Thymus (tissue), 11 donors: ENCODE measurements around the gene FMNL1. TPM values are rescaled to one million over a fixed set of nuclear protein-coding genes. Genes with fewer than 3 reads are reported as not detected.

Source experiments
- DNase-seq, 9 donors: peaks; one replicate each; pipeline ENCODE4 v3.0.0-alpha.2; 2013; ENCODE audit warnings: low spot score in 9 of 9, low read depth in 6 of 9, missing footprints in 1 of 9
- H3K27ac ChIP-seq, 2 donors: one replicate each; pipeline ENCODE4 v1.5.1; 2013; ENCODE audit warnings: control low read depth in 1 of 2, low read depth in 1 of 2, low read length in 1 of 2, mild to moderate bottlenecking in 1 of 2, moderate library complexity in 1 of 2
- H3K27me3 ChIP-seq, 2 donors: one replicate each; pipeline ENCODE4 v1.5.1; 2013; ENCODE audit warnings: low read length in 1 of 2; ENCODE audit not compliant: control insufficient read depth in 2 of 2, insufficient read depth in 1 of 2
- H3K36me3 ChIP-seq, 2 donors: one replicate each; pipeline ENCODE4 v1.5.1; 2013; ENCODE audit warnings: low read length in 1 of 2, mild to moderate bottlenecking in 1 of 2, moderate library complexity in 1 of 2; ENCODE audit not compliant: control insufficient read depth in 2 of 2, insufficient read depth in 2 of 2
- H3K4me1 ChIP-seq, 2 donors: one replicate each; pipeline ENCODE4 v1.5.1; 2013; ENCODE audit warnings: low read length in 2 of 2; ENCODE audit not compliant: control insufficient read depth in 2 of 2, insufficient read depth in 2 of 2
- H3K4me3 ChIP-seq, 2 donors: one replicate each; pipeline ENCODE4 v1.5.1; 2013; ENCODE audit warnings: low read length in 2 of 2, control low read depth in 1 of 2, mild to moderate bottlenecking in 1 of 2
- H3K9me3 ChIP-seq, 2 donors: one replicate each; pipeline ENCODE4 v1.5.1; 2013; ENCODE audit warnings: low read length in 1 of 2, mild to moderate bottlenecking in 1 of 2; ENCODE audit not compliant: control insufficient read depth in 2 of 2, insufficient read depth in 1 of 2
- WGBS: extraction: QIAGEN DNeasy Blood & Tissue Kit; methylation state at CpG from one replicate; pipeline ENCODE4 v1.1.7; 2013; 5-methylcytosine and 5-hydroxymethylcytosine counted together
- polyA plus RNA-seq: library from polyadenylated mRNA; stranded (reverse); fragments of 200-250 nt; gene quantifications from one replicate; pipeline ENCODE4 v1.2.3, GENCODE V29; 2013
- total RNA-seq: library from RNA; stranded (reverse); fragments of 120-200 nt; gene quantifications from one replicate; pipeline ENCODE4 v1.2.4, GENCODE V29; 2013
- donor health status: healthy.

The FMNL1 gene
- total and polyA plus RNA-seq, 2 donors = 16.7 to 79.5 TPM

DNA sequence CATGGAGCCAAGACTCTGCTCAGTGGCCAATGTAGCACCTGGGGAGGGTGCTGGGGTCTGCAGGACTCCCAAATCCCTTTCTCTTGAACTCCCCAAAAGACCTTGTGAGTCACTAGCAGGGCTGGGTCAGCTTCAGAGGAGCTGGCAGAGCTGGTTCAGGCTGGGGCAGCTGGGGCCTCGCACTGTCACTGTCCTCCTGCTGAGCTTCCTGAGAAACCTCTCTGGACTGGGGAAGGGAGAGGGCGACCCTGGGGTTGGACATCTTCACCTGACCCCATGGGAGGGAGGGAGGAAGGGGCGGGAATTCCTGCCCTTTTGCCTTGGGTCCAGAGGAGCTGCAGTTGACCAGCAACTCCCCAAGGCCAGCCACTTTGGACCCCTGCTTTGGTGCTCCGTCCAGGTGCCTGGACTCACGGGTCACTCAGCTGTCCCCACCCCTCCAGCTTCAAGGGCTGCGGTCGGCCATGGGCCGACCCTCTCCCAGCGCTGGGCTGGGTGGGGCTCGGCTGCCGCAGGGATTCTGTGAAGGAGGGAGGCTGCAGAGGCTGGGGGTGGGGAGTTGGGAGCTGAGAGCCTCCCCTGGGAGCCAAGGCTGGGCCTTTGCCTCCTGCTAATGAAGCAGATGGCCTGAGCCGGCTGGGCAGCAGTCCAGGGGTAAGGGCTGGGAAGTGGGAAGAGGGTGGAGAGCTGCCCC lies 9.2 kb downstream of the FMNL1 start:
- DNase-seq = no peak
- H3K27me3 ChIP-seq = no peaks in the 10 kb centered on the region
- H3K4me3 ChIP-seq = no peak overlapping the region
- no peaks in the 10 kb centered on the region for H3K9me3 ChIP-seq
- peaks cover 54 to 86% of the 10 kb centered on the region in 2 donors for H3K4me1 ChIP-seq
- H3K36me3 ChIP-seq = peaks cover 24 to 38% of the 10 kb centered on the region in 2 donors
- H3K27ac ChIP-seq = peak overlapping the region in 1 of 2 donors; percentile 15
- 93% methylated on average over 12 of the region's 12 CpGs for WGBS

DNA sequence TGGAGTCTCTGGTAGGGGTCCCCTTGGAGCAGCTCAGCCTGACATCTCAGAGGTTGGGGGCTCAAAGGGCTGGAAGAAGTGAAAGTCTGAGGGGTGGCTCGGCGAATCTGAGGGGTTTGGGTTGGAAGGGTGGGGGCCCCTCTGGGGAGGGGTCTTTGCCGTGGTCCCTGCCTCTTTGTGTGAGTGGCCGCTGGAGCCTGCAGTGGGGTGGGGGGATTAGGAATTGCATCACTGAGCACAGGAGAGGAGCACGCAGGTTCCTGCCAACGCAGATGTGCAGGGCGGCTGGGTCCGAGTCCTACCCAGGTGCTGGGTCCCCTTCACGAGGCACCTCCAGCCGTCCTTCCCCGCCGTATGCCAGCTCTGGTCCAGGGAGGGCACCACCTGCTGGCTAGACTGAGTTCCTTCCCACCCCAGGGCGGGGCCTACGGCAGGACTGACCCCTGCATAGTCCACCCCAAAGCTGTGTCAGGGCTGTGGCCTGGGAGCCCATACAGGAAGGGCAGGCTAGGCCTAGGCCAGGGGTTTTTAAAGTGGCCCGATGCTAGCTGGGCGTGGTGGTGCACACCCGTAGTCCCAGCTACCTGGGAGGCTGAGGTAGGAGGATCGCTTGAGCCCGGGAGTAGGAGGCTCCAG lies 9.9 kb downstream of the FMNL1 start:
- peaks cover 29 to 45% of the 10 kb centered on the region in 2 donors for H3K36me3 ChIP-seq
- H3K27me3 ChIP-seq = no peaks in the 10 kb centered on the region
- DNase-seq = no peak
- peaks cover 50 to 85% of the 10 kb centered on the region in 2 donors for H3K4me1 ChIP-seq
- no peak overlapping the region for H3K27ac ChIP-seq
- H3K9me3 ChIP-seq = no peaks in the 10 kb centered on the region
- 95% methylated on average over 19 of the region's 19 CpGs for WGBS
- H3K4me3 ChIP-seq = no peak overlapping the region

DNA sequence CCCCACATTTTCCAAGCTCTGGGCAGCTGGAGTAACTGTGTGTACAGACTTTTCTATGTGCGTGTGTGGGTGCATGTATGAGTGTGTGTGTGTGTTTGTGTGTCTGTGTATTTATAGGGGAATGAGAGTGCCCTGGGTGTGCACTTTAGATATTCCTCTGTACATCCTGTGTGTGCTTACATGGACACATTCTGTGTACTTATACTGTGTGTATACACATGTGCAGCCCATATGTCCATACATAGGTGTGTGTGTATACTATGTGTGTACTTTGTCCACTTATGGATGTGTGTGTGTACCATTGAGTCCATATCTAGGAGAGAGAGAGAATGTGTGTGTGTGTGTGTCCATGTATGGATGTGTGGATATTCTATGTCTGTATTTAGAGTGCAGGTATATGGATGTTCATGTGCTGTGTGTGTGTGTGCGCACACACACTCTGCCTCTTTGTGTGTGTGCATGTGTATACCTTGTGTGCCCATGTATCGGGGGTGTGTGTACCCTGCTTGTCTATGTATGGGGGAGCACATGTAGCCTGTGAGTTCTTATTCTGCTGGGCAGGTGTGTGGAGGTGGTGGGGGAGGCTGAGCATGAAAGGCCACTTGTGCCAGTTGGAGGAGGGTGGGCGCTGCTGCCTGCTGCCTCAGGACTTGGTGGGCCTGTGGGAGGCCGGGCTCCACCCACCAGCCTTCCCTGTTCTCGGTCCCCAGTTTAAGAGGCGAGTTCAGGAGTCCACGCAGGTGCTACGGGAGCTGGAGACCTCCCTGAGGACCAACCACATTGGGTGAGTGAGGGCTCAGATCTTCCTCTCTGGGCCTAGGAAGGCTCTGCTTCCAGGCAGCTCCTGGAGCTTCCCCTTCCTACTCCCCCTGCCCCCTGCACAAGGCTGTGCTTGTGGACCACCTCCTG lies 11.1 kb downstream of the FMNL1 start:
- peaks cover 39 to 73% of the 10 kb centered on the region in 2 donors for H3K4me1 ChIP-seq
- no peak overlapping the region for H3K4me3 ChIP-seq
- WGBS = 97% methylated on average over 9 of the region's 9 CpGs
- peaks cover 39 to 57% of the 10 kb centered on the region in 2 donors for H3K36me3 ChIP-seq
- no peaks in the 10 kb centered on the region for H3K9me3 ChIP-seq
- H3K27me3 ChIP-seq = no peaks in the 10 kb centered on the region
- DNase-seq = no peak
- H3K27ac ChIP-seq = no peak overlapping the region

DNA sequence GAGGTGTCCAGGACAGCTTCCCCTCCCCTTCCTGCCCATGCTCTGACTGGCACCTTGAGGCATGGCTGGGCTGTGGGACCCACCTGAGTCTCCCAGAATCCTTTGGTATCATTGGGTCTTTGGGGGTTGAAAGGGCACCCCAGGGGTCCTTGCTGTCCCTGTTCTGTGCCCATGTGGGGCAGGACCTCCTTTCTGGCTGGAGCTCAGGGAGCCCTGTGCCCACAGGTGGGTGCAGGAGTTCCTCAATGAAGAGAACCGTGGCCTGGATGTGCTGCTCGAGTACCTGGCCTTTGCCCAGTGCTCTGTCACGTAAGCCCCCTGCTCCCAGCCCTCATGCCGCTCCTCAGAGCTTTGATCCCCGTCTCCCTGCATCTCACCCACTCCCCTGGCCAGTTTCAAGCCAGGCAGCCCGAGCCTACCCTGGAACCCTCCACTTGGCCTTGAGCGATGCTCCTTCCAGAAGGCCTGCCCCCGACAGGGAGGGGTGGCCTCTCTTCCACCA lies 11.8 kb downstream of the FMNL1 start:
- Histone ChIP-seq H3K4me1 (peaks cover 31 to 66% of the 10 kb centered on the region in 2 donors), H3K4me3 (no peak overlapping the region), H3K36me3 (peaks cover 46 to 63% of the 10 kb centered on the region in 2 donors), H3K9me3 (no peaks in the 10 kb centered on the region), H3K27ac (peak overlapping the region in 1 of 2 donors; percentile 1), H3K27me3 (no peaks in the 10 kb centered on the region)
- DNase-seq = no peak
- WGBS = 98% methylated on average over 8 of the region's 8 CpGs

DNA sequence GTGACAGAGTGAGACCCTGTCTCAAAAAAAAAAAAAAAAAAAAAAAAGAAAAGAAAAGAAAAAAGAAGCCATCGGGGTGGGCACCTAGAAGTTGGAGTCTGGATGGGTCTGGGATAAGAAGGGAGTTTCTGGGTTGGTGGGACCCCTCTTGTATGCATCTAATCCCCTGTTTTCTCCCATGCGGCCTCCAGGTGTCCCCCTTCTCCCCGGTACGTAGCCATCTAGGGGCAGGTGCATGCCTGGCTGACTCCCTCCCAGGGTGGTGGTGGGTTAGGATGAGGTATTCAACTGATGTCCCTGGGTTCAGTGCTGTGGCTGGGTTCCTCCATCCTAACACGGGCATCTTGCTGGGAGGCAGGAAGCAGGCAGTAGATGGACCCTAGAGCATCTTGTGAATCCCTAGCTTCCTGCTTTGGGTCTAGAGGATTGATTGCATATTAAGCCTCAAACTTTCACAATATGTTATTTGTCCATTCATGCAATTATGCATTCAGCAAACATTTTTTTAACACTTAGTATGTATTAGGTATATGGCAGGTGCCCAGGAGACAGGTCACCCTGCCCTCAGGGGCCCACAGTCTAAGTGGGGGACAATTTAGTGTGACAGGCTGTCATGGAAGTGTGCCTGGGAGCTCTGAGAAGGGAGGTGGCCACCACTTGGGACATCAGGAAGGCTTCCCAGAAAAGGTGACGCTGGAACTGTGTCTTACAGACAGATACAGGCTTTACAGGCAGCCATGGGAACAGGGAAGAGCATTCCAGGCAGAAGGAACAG lies 13.1 kb downstream of the FMNL1 start:
- H3K36me3 ChIP-seq = peaks cover 59 to 77% of the 10 kb centered on the region in 2 donors
- peak in 3 of 9 donors; percentile 66 to 81 (median 69) for DNase-seq
- H3K27ac ChIP-seq = peak overlapping the region; percentile 32 to 53
- H3K4me1 ChIP-seq = peaks cover 19 to 53% of the 10 kb centered on the region in 2 donors
- no peak overlapping the region for H3K4me3 ChIP-seq
- no peaks in the 10 kb centered on the region for H3K27me3 ChIP-seq
- WGBS = 30% methylated on average over 6 of the region's 6 CpGs
- no peaks in the 10 kb centered on the region for H3K9me3 ChIP-seq

DNA sequence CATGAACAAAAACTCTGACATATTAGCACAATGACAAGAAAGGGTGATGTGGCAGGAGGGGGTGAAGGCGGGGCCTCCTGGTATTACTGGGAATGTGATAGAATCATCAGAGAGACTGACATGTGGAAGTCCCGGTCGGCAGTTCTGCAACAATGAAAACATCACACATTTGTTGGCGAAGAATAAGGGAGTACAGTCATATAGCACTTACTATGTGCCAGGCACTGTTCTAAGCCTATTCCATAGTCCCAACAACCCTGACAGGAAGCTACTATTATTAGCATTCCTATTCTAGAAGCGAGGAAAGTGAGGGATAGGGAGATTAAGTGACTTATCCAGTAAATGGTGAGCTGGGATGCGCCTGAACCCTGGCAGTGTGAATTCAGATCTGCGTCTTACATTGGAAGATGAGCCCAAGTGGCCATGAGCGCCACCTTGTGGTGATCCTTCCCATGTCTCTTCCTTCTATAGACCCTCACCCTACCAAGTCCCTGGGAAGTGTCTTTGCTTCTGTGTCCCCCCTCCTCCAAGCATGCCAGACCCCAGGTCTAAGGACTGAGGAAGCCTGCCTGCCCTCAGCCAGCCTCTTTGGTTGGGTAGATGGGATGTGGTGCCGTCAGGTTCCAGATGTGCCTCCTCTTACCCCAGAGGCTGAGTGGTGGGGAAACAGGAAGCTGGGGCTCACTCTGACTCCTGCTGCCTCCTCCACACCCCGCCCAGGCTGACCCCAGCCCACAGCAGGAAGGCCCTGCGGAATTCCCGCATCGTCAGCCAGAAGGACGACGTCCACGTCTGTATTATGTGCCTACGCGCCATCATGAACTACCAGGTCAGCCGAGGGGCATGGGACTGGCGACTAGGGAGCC lies 14.0 kb downstream of the FMNL1 start:
- H3K27ac ChIP-seq = peak overlapping the region; percentile 32 to 53
- H3K27me3 ChIP-seq = no peaks in the 10 kb centered on the region
- no peak overlapping the region for H3K4me3 ChIP-seq
- 77% methylated on average over 20 of the region's 20 CpGs for WGBS
- no peaks in the 10 kb centered on the region for H3K9me3 ChIP-seq
- peaks cover 12 to 45% of the 10 kb centered on the region in 2 donors for H3K4me1 ChIP-seq
- peak in 4 of 9 donors; percentile 79 to 90 (median 87) for DNase-seq
- H3K36me3 ChIP-seq = peaks cover 67 to 83% of the 10 kb centered on the region in 2 donors

DNA sequence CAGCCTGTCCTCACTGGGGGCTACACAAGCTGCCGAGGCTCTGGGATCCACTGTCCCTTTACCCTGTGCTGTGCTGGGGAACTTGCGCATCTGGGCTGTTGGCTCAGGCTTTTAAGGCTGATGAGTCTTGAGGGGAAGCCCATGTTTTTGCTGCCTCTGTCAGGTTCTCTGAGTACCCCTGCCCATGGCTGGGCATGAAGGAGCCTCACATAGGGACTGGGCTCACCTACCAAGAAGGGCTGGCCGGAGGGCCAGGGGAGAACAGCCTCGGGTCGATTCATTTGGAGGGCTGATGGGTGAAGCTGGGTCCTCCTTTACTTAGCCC lies 14.6 kb downstream of the FMNL1 start:
- peaks cover 73 to 83% of the 10 kb centered on the region in 2 donors for H3K36me3 ChIP-seq
- H3K27ac ChIP-seq = no peak overlapping the region

DNA sequence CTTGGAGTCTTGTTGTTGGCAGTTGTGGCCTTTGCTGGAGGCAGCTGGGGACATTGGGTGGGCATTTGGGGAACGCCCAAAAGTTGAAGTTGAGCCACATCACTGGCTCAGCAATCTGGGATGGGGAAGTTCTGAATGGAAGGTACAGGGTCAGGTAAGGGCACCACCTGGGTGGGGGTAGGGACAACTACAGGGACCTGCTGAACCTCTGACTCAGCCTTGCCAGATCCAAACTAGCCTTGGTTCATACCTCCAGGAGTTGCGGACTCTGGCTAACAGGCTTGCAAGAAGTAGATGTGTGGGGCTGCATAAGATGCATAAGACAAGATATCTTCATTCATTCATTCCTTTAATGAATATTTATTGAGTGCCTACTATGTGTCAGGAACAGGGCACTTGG lies 16.0 kb downstream of the FMNL1 start:
- WGBS = 97% methylated on average over 2 of the region's 2 CpGs
- Histone ChIP-seq H3K36me3 (peaks cover 82% of the 10 kb centered on the region in 2 donors), H3K4me3 (no peak overlapping the region), H3K9me3 (peaks cover 0 to 4% of the 10 kb centered on the region in 2 donors), H3K27ac (no peak overlapping the region), H3K4me1 (peaks cover 12 to 31% of the 10 kb centered on the region in 2 donors), H3K27me3 (no peaks in the 10 kb centered on the region)
- no peak for DNase-seq

More for the DNA sequence above, 14.6 kb downstream of the FMNL1 start:
- Histone ChIP-seq H3K4me1 (peaks cover 12 to 39% of the 10 kb centered on the region in 2 donors), H3K27me3 (no peaks in the 10 kb centered on the region), H3K4me3 (no peak overlapping the region), H3K9me3 (peaks cover 0 to 3% of the 10 kb centered on the region in 2 donors)
- WGBS = 95% methylated on average over 5 of the region's 5 CpGs
- DNase-seq = no peak
